Right lobe of liver (tissue), 6 donors: ENCODE measurements around the gene OR5K4. TPM values are rescaled to one million over a fixed set of nuclear protein-coding genes. Genes with fewer than 3 reads are reported as not detected.

ENCODE experiments used
- ATAC-seq, 4 donors: fragments of 200-7000 bp; cut with Tn5 transposase; one replicate each; pipeline ENCODE4 v1.9.1; 2020; ENCODE audit warnings: mild to moderate bottlenecking in 4 of 4, moderate library complexity in 4 of 4
- DNase-seq, 3 donors: peaks; one replicate each; pipeline ENCODE4 v3.0.0-alpha.2; 2020
- H3K27ac ChIP-seq, 3 donors: fragments of 200-600 bp; one replicate each; pipeline ENCODE4 v1.8.0; 2022
- H3K27me3 ChIP-seq, 2 donors: fragments of 200-600 bp; one replicate each; pipeline ENCODE4 v1.8.0; 2022
- H3K36me3 ChIP-seq, 4 donors: fragments of 200-600 bp; sonication (generic) in 1 of 4; one replicate each; pipeline versions ENCODE4 v1.5.1 to v1.8.0; 2017 to 2022; ENCODE audit warnings: control low read depth in 1 of 4
- H3K4me1 ChIP-seq, 4 donors: fragments of 200-600 bp; sonication (generic) in 1 of 4; one replicate each; pipeline versions ENCODE4 v1.5.1 to v1.8.0; 2017 to 2022; ENCODE audit warnings: control low read depth in 1 of 4
- H3K4me3 ChIP-seq, 3 donors: fragments of 200-600 bp; one replicate each; pipeline ENCODE4 v1.8.0; 2022
- H3K9me3 ChIP-seq, 4 donors: fragments of 200-600 bp; sonication (generic) in 1 of 4; one replicate each; pipeline versions ENCODE4 v1.5.1 to v1.8.0; 2017 to 2022; ENCODE audit warnings: control low read depth in 1 of 4
- CTCF ChIP-seq, 4 donors: fragments of 200-600 bp in 3 of 4; fragments of 450-650 bp in 1 of 4; IDR thresholded peaks; one replicate each; pipeline versions ENCODE4 v1.5.1 to v1.8.0; 2016 to 2022; ENCODE audit warnings: antibody characterized with exemption in 4 of 4, mild to moderate bottlenecking in 2 of 4
- POLR2A ChIP-seq: fragments of 450-650 bp; IDR thresholded peaks from one replicate; pipeline ENCODE4 v1.6.1; 2017; ENCODE audit warnings: antibody characterized with exemption, mild to moderate bottlenecking
- WGBS: methylation state at CpG from one replicate; pipeline ENCODE4 v1.1.6; 2018; ENCODE audit warnings: low coverage, low lambda C conversion rate; ENCODE audit not compliant: insufficient coverage; ENCODE audit errors: missing lambda C conversion rate; 5-methylcytosine and 5-hydroxymethylcytosine counted together
- intact Hi-C, 2 donors: fragments of 100-400 bp; cut with DNase I; formaldehyde crosslinking; loops; one replicate each; pipeline versions ENCODE4 v1.11.2 to v1.14.1; 2022
- total RNA-seq, 6 experiments: library from RNA; depleted of rRNA in 2 of 6; stranded (reverse); fragments of >200 nt in 2 of 6; fragmentation: NEBNext Ultra II Directional in 3 of 6; extraction: Animal tissue kit (Norgen Biotek cat#: 25700) in 3 of 6; gene quantifications; one replicate each; pipeline versions ENCODE4 v1.1.0 to v1.2.4, GENCODE V29; 2016 to 2023
- donor health status: DM: no; HTN: yes; CAD: no.
- donor health status: DM: no; HTN: no; CAD: no.
- donor health status: DM: no; HTN: no; CAD: no.
- donor health status: DM: no; HTN: yes; CAD: no.
- donor health status: DM: no; HTN: yes; CAD: no.

Gene OR5K4
- total RNA-seq, 6 experiments from 2014 or later, result not detected

GRCh38 chr3:98360681-98361080 lies 7.0 kb downstream of the OR5K4 start:
- H3K27me3 ChIP-seq, result no peaks in the 10 kb centered on the region

GRCh38 chr3:98361289-98361688 lies 7.6 kb downstream of the OR5K4 start:
- ATAC-seq (no peak), DNase-seq (no peak)
- no peaks in the 10 kb centered on the region for H3K9me3 ChIP-seq
- no peak overlapping the region for H3K4me3 ChIP-seq
- H3K4me1 ChIP-seq, result no peaks in the 10 kb centered on the region
- H3K27ac ChIP-seq, result no peak overlapping the region
- WGBS, result 38% methylated on average over 2 of the region's 2 CpGs
- intact Hi-C loops, result no loop called here
- TF ChIP-seq CTCF (IDR thresholded peaks at IDR 0.05) (no peak), POLR2A (no peak)
- H3K27me3 ChIP-seq, result no peaks in the 10 kb centered on the region
- no peaks in the 10 kb centered on the region for H3K36me3 ChIP-seq

More at GRCh38 chr3:98360681-98361080, 7.0 kb downstream of the OR5K4 start:
- intact Hi-C loops, result no loop called here
- TF ChIP-seq POLR2A (no peak), CTCF (IDR thresholded peaks at IDR 0.05) (no peak)
- DNase-seq (no peak), ATAC-seq (no peak)
- Histone ChIP-seq H3K4me3 (no peak overlapping the region), H3K27ac (no peak overlapping the region), H3K9me3 (no peaks in the 10 kb centered on the region), H3K36me3 (no peaks in the 10 kb centered on the region), H3K4me1 (no peaks in the 10 kb centered on the region)
- 91% methylated on average over 3 of the region's 3 CpGs for WGBS

GRCh38 chr3:98367464-98368246 lies 14.0 kb downstream of the OR5K4 start:
- ATAC-seq (no peak), DNase-seq (no peak)
- H3K36me3 ChIP-seq, result no peaks in the 10 kb centered on the region
- intact Hi-C loops, result no loop called here
- H3K27me3 ChIP-seq, result no peaks in the 10 kb centered on the region
- 68% methylated on average over 3 of the region's 4 CpGs for WGBS
- H3K4me3 ChIP-seq, result no peak overlapping the region
- TF ChIP-seq CTCF (IDR thresholded peaks at IDR 0.05) (no peak), POLR2A (no peak)
- H3K4me1 ChIP-seq, result no peaks in the 10 kb centered on the region
- H3K9me3 ChIP-seq, result no peaks in the 10 kb centered on the region
- H3K27ac ChIP-seq, result no peak overlapping the region

- no peaks in the 10 kb centered on the region for H3K4me1 ChIP-seq
- no peaks in the 10 kb centered on the region for H3K27me3 ChIP-seq
- H3K27ac ChIP-seq, result no peak overlapping the region
- H3K9me3 ChIP-seq, result no peaks in the 10 kb centered on the region
- intact Hi-C loops, result no loop called here
- TF ChIP-seq POLR2A (no peak), CTCF (IDR thresholded peaks at IDR 0.05) (no peak)
- ATAC-seq, result no peak
- H3K36me3 ChIP-seq, result no peaks in the 10 kb centered on the region
- DNase-seq, result no peak
- no peak overlapping the region for H3K4me3 ChIP-seq
Observed at GRCh38 chr3:98371186-98371585, 17.5 kb downstream of the OR5K4 start.

GRCh38 chr3:98371853-98372252 lies 18.2 kb downstream of the OR5K4 start:
- DNase-seq, result no peak
- H3K27ac ChIP-seq, result no peak overlapping the region
- TF ChIP-seq CTCF (IDR thresholded peaks at IDR 0.05) (no peak), POLR2A (no peak)

More at GRCh38 chr3:98371853-98372252, 18.2 kb downstream of the OR5K4 start:
- no peak for ATAC-seq
- H3K9me3 ChIP-seq, result no peaks in the 10 kb centered on the region
- H3K4me1 ChIP-seq, result no peaks in the 10 kb centered on the region
- intact Hi-C loops, result no loop called here
- H3K4me3 ChIP-seq, result no peak overlapping the region
- no peaks in the 10 kb centered on the region for H3K36me3 ChIP-seq
- H3K27me3 ChIP-seq, result no peaks in the 10 kb centered on the region
